Measurements from ENCODE around the gene TBC1D7.

DNA sequence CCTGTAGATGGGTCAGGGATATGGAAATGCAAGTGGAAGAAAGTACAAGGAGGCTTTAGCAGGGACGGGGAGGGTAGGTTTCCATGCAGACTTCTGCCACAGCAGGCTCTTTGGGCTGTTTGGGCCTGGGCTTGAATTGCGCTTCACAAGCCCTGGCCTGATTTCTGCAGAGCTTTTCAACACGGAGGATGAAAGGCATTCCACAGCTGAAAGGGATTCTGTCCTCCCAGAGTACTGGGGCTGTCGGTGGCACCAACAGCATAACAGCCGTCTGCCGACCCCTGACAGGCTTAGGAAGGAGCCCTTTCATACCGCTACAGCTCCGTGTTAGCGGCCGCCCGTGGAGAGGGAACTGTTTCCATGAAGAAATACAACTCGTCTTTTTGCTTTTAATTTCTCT lies 22.9 kb upstream of the TBC1D7 start:
- TF ChIP-seq, protein P1, sequence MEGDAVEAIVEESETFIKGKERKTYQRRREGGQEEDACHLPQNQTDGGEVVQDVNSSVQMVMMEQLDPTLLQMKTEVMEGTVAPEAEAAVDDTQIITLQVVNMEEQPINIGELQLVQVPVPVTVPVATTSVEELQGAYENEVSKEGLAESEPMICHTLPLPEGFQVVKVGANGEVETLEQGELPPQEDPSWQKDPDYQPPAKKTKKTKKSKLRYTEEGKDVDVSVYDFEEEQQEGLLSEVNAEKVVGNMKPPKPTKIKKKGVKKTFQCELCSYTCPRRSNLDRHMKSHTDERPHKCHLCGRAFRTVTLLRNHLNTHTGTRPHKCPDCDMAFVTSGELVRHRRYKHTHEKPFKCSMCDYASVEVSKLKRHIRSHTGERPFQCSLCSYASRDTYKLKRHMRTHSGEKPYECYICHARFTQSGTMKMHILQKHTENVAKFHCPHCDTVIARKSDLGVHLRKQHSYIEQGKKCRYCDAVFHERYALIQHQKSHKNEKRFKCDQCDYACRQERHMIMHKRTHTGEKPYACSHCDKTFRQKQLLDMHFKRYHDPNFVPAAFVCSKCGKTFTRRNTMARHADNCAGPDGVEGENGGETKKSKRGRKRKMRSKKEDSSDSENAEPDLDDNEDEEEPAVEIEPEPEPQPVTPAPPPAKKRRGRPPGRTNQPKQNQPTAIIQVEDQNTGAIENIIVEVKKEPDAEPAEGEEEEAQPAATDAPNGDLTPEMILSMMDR (conservative IDR thresholded peaks at IDR 0.05; ENCODE audit: low read depth, low read length): no peak
- TF ChIP-seq POLR2A (IDR thresholded peaks at IDR 0.05; ENCODE audit: low read depth, low read length): no peak
